Activated CD4-positive, alpha-beta T cell treated with anti-CD3 and anti-CD28 coated beads for 36 hours (primary cell): ENCODE data around the gene MIA2. TPM values are rescaled to one million over a fixed set of nuclear protein-coding genes. Genes with fewer than 3 reads are reported as not detected.
A peak's percentile ranks its signal among the peaks of the same experiment; 100 is the strongest.
"Not testable (repeated sequence)": the region's sequence is repeated elsewhere in the genome, so short reads cannot be mapped to it uniquely, and the experiment has no call there.

Experiments used
- ATAC-seq: fragments of 200-7000 bp; cut with Tn5 transposase; one replicate; pipeline ENCODE4 v1.10.0; 2021; ENCODE audit warnings: mild to moderate bottlenecking, moderate library complexity
- CTCF ChIA-PET: fragments of 350-600 bp; sonication (Branson Sonifier 250); formaldehyde crosslinking; loops from one replicate; lab custom pipeline; 2021; ENCODE audit warnings: antibody characterized with exemption; lab: Charles Lee
- POLR2A ChIA-PET: fragments of 350-600 bp; sonication (Branson Sonifier 250); formaldehyde crosslinking; loops from one replicate; lab custom pipeline; 2021; ENCODE audit warnings: antibody characterized with exemption, inconsistent platforms; lab: Charles Lee
- DNase-seq: peaks from one replicate; pipeline ENCODE4 v3.0.0-alpha.2; 2020
- H3K27ac Mint-ChIP-seq: one replicate; pipeline ENCODE4 v1.8.0; 2021; ENCODE audit warnings: mixed read lengths
- H3K27me3 Mint-ChIP-seq: one replicate; pipeline ENCODE4 v1.8.0; 2021; ENCODE audit warnings: mixed read lengths
- H3K36me3 Mint-ChIP-seq: one replicate; pipeline ENCODE4 v1.8.0; 2021; ENCODE audit warnings: low read depth, mixed read lengths
- H3K4me1 Mint-ChIP-seq: one replicate; pipeline ENCODE4 v1.8.0; 2021; ENCODE audit warnings: mixed read lengths
- H3K4me3 Mint-ChIP-seq: one replicate; pipeline ENCODE4 v1.8.0; 2021; ENCODE audit warnings: mild to moderate bottlenecking, moderate library complexity, mixed read lengths
- H3K9me3 Mint-ChIP-seq: one replicate; pipeline ENCODE4 v1.8.0; 2021; ENCODE audit warnings: low read depth, mixed read lengths
- intact Hi-C, 2 experiments: fragments of 100-400 bp; cut with DNase I in 1 of 2; cut with micrococcal nuclease in 1 of 2; formaldehyde crosslinking; loops; one replicate each; pipeline versions ENCODE4 v1.14.2 to v1.15.1; 2022 to 2024; cut with DNase I, micrococcal nuclease
- total RNA-seq, 2 experiments: library from RNA; stranded (reverse); gene quantifications; one replicate each; pipeline ENCODE4 v1.2.3, GENCODE V29; 2021

MIA2 gene, protein sequence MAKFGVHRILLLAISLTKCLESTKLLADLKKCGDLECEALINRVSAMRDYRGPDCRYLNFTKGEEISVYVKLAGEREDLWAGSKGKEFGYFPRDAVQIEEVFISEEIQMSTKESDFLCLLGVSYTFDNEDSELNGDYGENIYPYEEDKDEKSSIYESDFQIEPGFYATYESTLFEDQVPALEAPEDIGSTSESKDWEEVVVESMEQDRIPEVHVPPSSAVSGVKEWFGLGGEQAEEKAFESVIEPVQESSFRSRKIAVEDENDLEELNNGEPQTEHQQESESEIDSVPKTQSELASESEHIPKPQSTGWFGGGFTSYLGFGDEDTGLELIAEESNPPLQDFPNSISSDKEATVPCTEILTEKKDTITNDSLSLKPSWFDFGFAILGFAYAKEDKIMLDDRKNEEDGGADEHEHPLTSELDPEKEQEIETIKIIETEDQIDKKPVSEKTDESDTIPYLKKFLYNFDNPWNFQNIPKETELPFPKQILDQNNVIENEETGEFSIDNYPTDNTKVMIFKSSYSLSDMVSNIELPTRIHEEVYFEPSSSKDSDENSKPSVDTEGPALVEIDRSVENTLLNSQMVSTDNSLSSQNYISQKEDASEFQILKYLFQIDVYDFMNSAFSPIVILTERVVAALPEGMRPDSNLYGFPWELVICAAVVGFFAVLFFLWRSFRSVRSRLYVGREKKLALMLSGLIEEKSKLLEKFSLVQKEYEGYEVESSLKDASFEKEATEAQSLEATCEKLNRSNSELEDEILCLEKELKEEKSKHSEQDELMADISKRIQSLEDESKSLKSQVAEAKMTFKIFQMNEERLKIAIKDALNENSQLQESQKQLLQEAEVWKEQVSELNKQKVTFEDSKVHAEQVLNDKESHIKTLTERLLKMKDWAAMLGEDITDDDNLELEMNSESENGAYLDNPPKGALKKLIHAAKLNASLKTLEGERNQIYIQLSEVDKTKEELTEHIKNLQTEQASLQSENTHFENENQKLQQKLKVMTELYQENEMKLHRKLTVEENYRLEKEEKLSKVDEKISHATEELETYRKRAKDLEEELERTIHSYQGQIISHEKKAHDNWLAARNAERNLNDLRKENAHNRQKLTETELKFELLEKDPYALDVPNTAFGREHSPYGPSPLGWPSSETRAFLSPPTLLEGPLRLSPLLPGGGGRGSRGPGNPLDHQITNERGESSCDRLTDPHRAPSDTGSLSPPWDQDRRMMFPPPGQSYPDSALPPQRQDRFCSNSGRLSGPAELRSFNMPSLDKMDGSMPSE (N-terminal part only)
- total RNA-seq: 10 to 100 TPM; 18.2 to 22.2 TPM

DNA sequence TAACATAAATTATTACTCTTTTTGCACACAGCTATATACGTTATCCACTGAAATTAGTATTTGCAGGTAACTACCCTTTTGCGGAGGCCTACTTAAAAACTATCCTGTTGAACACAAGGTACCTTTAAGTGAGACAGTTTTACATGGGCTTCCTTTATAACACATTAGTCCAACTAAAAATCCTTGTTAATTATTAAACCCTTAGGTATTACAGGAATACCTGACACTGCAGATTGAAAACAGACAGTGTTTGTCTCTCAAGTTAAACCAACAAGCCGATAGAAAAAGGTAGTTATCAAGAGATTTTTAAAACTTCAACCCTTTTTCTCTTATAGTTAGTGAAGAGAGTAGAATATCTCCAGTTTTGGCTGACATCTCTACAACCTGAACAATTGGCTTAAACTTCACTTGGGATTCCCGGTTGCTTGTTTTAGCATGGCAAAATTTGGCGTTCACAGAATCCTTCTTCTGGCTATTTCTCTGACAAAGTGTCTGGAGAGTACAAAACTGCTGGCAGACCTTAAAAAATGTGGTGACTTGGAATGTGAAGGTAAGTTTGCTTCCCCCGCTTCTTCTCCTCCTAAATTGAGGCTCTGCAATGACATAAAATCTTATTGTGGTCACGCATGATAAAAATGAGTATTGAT is at the start of gene MIA2:
MIA2 (plus strand) TSS at position 236 of the 647 bp plus-strand sequence; CDS start at position 436, 200 bp downstream.
- no peak within 1 kb of the TSS for H3K4me3 Mint-ChIP-seq
- ChIA-PET POLR2A (no interaction called here), CTCF (no interaction called here)
- H3K4me1 Mint-ChIP-seq: peaks cover 34% of the 10 kb centered on the region
- no peaks in the 10 kb centered on the region for H3K36me3 Mint-ChIP-seq
- H3K9me3 Mint-ChIP-seq: no peaks in the 10 kb centered on the region
- peak within 1 kb of the TSS; percentile 47 for H3K27ac Mint-ChIP-seq
- ATAC-seq (no peak), DNase-seq (no peak)
- no peaks in the 10 kb centered on the region for H3K27me3 Mint-ChIP-seq
- intact Hi-C loops: no loop called here

- Mint-ChIP-seq H3K4me1 (peaks cover 14% of the 10 kb centered on the region), H3K36me3 (peaks cover 27% of the 10 kb centered on the region), H3K27ac (no peak overlapping the region), H3K27me3 (no peaks in the 10 kb centered on the region), H3K9me3 (no peaks in the 10 kb centered on the region), H3K4me3 (no peak overlapping the region)
- ChIA-PET CTCF (interaction anchor here (0.6 to 1.1 kb wide), 5 partner anchors 9 to 243 kb away, joined by 3 to 5 read pairs (median 3); no protein-coding TSS in a partner anchor), POLR2A (interaction anchor here (0.6 to 1.9 kb wide), 6 partner anchors 15 to 247 kb away, joined by 3 to 13 read pairs (median 4); partner anchors contain the start of genes FBXO33 and TRAPPC6B)
- no peak for DNase-seq
- intact Hi-C loops: no loop called here
- no peak for ATAC-seq
Observed at GRCh38 chr14:39184628-39185255, 49.0 kb upstream of the MIA2 start.

DNA sequence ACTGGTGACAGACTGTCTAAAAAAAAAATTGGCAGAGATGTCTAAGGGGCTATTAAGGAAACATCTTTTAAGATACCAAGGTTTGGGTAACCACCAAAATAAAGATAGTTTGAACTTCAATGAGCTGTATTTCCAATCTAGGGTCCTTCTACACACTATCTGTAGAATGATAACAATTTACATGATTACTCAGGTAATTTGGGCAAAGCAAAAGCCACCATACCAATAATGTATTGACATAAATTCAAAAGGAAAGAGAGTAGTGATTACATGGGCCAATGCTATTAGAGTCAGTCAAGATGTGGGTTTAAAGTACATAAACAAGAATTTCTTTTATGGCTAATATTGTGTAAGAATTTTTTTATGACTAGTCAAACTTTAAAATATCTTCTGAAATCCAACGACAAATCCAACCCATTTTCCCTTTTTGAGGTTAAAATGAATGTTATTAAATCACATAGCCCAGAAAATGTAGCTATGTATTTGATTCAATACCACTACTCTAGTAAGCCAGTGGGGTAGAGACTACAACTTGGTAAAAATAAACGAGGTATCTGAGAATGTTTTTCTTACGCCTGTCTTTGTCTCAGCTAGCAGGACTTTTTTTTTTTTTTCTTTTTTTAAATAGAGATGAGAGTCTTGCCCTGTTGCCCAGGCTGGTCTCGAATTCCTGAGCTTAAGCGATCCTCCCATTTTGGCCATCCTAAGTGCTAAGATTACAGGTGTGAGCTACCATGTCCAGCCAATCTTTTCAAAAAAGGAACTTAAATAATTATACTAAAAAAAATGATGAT is 48.3 kb upstream of the MIA2 start:
- ChIA-PET POLR2A (interaction anchor here (0.6 to 1.9 kb wide), 6 partner anchors 15 to 45 kb away, joined by 3 to 13 read pairs (median 4); partner anchors contain the start of gene TRAPPC6B), CTCF (interaction anchor here (0.6 to 1.1 kb wide), 7 partner anchors 8 to 242 kb away, joined by 3 to 5 read pairs (median 3); partner anchors contain the start of gene TRAPPC6B)
- H3K27ac Mint-ChIP-seq: no peak overlapping the region
- peaks cover 12% of the 10 kb centered on the region for H3K4me1 Mint-ChIP-seq
- H3K36me3 Mint-ChIP-seq: peaks cover 25% of the 10 kb centered on the region
- no peak overlapping the region for H3K4me3 Mint-ChIP-seq
- ATAC-seq: no peak
- no peaks in the 10 kb centered on the region for H3K9me3 Mint-ChIP-seq
- intact Hi-C loops: no loop called here
- no peak for DNase-seq
- H3K27me3 Mint-ChIP-seq: no peaks in the 10 kb centered on the region

- no peaks in the 10 kb centered on the region for H3K27me3 Mint-ChIP-seq
- no peaks in the 10 kb centered on the region for H3K9me3 Mint-ChIP-seq
- peaks cover 12% of the 10 kb centered on the region for H3K4me1 Mint-ChIP-seq
- no peak overlapping the region for H3K27ac Mint-ChIP-seq
- DNase-seq: no peak
- H3K4me3 Mint-ChIP-seq: no peak overlapping the region
- no peak for ATAC-seq
- POLR2A ChIA-PET: no interaction called here
- intact Hi-C loops: no loop called here
- H3K36me3 Mint-ChIP-seq: peaks cover 25% of the 10 kb centered on the region
- CTCF ChIA-PET: no interaction called here
Observed at GRCh38 chr14:39186941-39187525, 46.7 kb upstream of the MIA2 start.

DNA sequence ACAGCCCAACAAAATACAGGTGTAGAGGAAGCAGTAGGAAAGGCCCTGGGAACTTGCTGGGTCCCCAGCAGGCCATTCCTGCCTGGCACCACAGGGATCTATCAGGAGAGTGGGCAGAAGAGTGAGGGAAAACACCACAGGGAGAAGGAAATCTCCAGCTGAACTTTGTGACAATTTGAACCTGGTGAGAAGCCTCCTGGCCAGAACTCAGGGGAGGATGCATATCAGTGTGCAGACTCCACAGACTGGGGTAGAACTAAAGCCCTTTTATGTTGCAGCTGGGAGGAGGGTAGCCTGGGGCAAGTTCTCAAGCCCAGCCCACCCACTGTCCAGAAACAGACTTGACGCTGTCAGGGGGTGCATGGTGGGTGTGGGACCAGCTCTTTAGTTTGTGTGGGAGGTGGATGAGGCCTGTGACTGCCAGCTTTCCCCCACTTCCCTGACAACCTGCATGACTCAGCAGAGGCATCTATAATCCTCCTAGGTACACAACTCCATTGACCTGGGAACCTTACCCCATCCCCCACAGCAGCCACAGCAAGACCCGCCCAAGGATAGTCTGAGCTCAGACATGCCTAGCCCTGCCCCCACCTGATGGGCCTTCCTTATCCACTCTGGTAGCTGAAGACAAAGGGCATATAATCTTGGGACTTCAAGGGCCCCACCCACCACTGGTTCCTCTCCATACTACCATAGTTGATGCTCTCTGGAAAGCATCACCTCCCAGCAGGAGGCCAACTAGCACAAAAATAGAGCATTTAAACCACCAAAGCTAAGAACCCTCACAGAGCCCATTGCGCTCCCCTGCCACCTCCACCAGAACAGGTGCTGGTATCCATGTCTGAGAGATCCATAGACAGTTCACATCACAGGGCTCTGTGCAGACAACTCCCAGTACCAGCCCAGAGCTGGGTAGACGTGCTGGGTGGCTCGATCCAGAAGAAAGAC is 29.8 kb upstream of the MIA2 start:
- DNase-seq (no peak), ATAC-seq (no peak)
- intact Hi-C loops: no loop called here
- Mint-ChIP-seq H3K4me3 (no peak overlapping the region), H3K27me3 (no peaks in the 10 kb centered on the region), H3K27ac (no peak overlapping the region), H3K9me3 (peaks cover 3% of the 10 kb centered on the region), H3K36me3 (no peaks in the 10 kb centered on the region), H3K4me1 (peaks cover 19% of the 10 kb centered on the region)
- ChIA-PET CTCF (interaction anchor here (0.6 to 1.0 kb wide), 3 partner anchors 10 to 288 kb away, joined by 3 to 4 read pairs (median 3); no protein-coding TSS in a partner anchor), POLR2A (no interaction called here)

DNA sequence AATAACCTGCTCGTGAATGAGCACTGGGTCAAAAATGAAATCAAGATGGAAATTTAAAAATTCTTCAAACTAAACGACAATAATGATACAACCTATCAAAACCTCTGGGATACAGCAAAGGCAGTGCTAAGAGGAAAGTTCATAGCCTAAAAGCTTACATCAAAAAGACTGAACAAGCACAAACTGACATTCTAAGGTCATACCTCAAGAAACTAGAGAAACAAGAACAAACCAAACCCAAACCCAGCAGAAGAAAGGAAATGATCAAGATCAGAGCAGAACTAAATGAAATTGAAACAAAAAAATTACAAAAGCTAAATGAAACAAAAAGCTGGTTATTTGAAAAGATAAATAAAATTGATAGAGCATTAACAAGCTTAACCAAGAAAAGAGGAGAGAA is 26.3 kb upstream of the MIA2 start:
- CTCF ChIA-PET, H3K27me3 Mint-ChIP-seq, H3K4me3 Mint-ChIP-seq, ATAC-seq, intact Hi-C loops, H3K36me3 Mint-ChIP-seq, DNase-seq, H3K9me3 Mint-ChIP-seq: not testable (repeated sequence)
- H3K27ac Mint-ChIP-seq: peak overlapping the region; percentile 47
- POLR2A ChIA-PET: interaction anchor here (1.2 kb wide), 1 partner anchor 15 kb away, joined by 5 read pairs; no protein-coding TSS in a partner anchor
- peaks cover 19% of the 10 kb centered on the region for H3K4me1 Mint-ChIP-seq

DNA sequence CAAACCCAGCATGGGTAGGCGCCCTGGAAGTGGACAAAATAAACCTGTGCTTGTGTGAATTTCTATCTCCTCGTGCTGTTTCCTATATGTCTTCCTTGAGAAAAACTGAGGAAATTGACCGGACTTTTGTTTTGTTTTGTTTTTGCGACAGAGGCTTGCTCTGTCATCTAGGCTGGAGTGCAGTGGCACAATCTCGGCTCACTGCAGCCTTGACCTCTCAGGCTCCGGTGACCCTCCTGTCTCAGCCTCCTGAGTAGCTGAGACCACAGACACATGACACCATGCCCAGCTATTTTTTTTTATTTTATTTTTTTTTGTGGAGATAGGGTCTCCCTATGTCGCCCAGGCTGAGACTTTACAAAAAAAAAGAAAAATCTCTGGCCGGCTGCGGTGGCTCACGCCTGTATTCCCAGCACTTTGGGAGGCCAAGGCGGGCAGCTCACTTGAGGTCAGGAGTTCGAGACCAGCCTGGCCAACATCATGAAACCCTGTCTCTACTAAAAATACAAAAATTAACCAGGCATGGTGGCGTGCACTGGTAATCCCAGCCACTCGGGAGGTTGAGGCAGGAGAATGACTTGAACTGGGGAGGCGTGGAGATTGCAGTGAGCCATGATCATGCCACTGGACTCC is 22.5 kb upstream of the MIA2 start:
- CTCF ChIA-PET: no interaction called here

DNA sequence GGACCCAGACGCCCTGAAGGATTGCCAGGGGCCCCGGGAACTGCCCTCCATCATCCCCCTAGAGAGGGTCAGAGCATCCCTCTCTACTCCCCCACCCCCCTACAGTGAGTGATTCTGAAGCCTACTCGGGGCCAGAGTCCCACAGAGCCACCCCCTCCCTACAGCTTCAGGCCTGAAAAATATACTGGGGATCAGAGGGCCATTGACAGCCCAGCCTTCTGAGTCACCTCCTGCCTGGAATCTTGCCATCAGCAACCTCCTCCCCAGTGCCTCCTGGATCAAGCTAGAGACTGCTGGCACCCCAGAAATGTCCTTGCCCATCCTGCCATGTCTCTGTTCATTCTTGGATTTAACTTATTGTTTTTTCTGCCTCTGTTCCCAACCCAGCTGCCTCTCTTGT is 21.7 kb upstream of the MIA2 start:
- no peaks in the 10 kb centered on the region for H3K27me3 Mint-ChIP-seq
- H3K27ac Mint-ChIP-seq: no peak overlapping the region
- H3K4me1 Mint-ChIP-seq: peaks cover 12% of the 10 kb centered on the region
- H3K9me3 Mint-ChIP-seq: peaks cover 3% of the 10 kb centered on the region
- ChIA-PET POLR2A (no interaction called here), CTCF (no interaction called here)
- no peaks in the 10 kb centered on the region for H3K36me3 Mint-ChIP-seq
- intact Hi-C loops: no loop called here
- DNase-seq (no peak), ATAC-seq (no peak)
- no peak overlapping the region for H3K4me3 Mint-ChIP-seq

More for the DNA sequence above, 22.5 kb upstream of the MIA2 start:
- Mint-ChIP-seq H3K4me3 (no peak overlapping the region), H3K4me1 (peaks cover 19% of the 10 kb centered on the region), H3K36me3 (no peaks in the 10 kb centered on the region), H3K9me3 (peaks cover 3% of the 10 kb centered on the region), H3K27ac (no peak overlapping the region), H3K27me3 (no peaks in the 10 kb centered on the region)
- no peak for ATAC-seq
- intact Hi-C loops: no loop called here
- no peak for DNase-seq
- POLR2A ChIA-PET: no interaction called here
